ENCODE measurements around the gene DNASE1L2.

DNASE1L2 gene

GRCh38 chr16:2271848-2272461, 35.7 kb downstream of the DNASE1L2 start:
- no peak for DNase-seq

DNA sequence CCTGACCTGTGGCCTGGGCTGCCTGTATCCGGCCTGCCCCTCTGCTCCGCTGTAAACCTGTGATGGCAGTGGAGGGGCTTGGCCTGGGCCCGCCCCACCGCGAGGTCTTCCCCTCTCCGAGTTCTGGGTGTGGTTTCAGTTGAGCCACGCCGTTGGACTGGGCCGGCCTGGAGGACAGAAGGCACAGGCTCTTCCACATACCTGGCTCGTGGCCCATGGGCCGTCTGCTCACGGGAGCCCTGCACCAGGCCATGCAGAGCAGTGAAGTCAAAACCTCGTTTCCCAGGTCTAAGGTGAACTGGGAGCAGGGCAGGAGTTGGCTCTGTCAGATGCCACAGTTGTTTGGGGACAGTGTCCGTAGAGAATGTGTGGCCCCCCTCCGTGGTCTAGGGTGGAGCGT, 37.2 kb downstream of the DNASE1L2 start:
- DNase-seq, result no peak

GRCh38 chr16:2273931-2274330, 37.7 kb downstream of the DNASE1L2 start:
- no peak for DNase-seq

DNA sequence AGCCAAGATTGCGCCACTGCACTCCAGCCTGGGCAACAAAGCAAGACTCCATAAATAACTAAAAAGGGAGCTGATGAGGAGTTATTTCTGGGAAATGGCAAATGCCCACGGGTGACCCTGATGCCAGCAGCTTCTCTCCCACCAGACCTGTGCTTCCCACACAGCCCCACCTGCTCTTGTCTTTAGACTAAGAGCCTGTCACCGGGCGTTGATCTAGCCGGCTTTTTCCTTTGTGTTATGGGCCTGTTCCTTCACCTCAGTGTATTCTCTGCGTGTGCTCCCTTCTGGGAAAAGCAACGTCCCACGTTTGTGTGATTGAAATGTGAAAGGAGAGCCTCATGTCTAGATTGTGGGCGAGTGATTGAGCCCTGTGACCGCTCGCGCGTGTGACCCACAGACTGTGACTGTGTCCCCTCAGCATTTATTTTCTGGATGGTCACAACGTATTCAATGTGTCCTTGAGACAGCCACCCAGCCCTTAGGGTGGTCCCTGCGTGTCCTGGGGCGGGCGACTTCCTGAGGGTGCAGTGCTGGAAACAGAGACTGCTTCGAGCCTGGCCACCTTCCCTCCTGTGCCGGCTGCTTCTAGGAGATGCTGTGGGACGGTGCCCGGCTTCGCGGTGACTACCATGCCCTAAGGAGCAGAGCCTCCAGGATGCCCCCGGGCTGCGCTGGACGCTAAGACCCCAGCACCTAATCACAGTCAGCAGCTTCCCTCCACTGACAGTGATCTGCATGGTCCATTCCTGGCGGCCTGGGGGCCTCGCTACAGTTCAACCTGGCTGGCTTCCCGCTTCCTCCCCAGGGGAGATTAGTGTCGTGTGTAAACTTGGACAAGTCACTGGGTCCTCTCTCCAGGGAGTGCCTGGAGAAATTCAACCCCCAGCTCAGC, 39.5 kb downstream of the DNASE1L2 start:
- DNase-seq, result no peak

GRCh38 chr16:2276368-2277195, 40.3 kb downstream of the DNASE1L2 start:
- DNase-seq, result no peak

DNA sequence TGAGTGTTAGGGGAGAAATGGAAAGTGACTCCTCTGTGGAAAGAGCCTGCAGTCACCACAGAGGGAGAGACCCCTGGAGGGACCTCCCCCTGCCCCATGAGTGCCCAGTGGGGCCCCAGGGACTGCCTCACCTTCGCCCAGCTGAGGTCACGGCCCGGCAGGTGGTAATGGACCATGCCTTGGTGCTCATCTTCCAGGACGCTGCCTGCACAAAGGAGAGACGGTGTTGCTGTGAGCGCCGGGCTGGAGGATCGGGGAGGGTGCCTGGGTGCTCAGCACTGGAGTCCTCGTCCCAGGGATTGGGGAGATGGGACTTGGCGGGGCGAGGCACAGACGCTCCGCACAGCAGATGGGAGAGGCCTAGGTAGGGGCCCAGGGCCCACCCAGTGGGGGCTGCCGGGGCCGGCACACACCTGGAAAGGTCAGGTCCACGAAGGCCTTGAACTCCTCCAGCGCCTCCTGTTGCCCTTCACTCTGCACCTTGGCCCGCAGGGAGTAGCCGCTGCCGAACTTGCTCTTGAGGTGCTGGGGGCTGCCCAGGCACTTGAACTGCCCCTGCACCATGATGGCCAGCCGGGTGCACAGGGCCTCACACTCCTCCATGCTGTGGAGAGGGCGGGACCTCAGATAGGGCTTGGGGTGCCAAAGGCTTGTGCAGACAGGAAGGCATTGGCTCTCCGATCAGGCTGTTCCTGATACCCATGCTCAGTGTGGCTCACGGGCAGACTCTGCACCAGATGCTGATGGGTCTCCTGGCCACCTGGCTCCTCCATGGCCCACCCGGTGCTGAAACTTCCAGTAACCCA, 41.4 kb downstream of the DNASE1L2 start:
- DNase-seq, result no peak

- no peak for DNase-seq
These were observed 42.0 kb downstream of the DNASE1L2 start for GRCh38 chr16:2278272-2278608.

- no peak for DNase-seq
These were observed 42.9 kb downstream of the DNASE1L2 start for GRCh38 chr16:2278956-2279800.

DNA sequence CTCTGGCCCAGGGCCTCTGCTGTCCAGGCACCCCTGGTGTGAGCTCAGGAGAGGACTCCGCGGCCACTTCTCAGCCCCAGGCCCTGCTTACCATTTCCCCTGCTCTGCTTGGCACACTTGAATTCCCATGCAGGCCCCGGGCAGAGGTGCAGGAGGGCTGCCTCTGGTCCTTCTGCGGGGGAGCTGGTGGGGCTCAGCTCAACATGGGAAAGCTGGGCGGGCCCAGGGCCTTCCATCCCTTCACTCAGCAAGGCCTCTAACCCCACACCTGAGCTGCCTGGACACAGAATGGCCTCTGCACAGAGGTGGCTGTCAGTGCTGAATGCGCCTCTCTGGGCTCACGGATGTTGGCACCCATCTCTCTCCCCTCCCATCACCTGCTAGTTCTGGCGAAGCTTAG, 44.2 kb downstream of the DNASE1L2 start:
- DNase-seq, result no peak

- DNase-seq, result no peak
These were observed 44.8 kb downstream of the DNASE1L2 start for GRCh38 chr16:2280981-2281542.

- DNase-seq, result no peak
These were observed 46.0 kb downstream of the DNASE1L2 start for GRCh38 chr16:2282262-2282661.

- no peak for DNase-seq
These were observed 46.8 kb downstream of the DNASE1L2 start for GRCh38 chr16:2282866-2283555.

DNA sequence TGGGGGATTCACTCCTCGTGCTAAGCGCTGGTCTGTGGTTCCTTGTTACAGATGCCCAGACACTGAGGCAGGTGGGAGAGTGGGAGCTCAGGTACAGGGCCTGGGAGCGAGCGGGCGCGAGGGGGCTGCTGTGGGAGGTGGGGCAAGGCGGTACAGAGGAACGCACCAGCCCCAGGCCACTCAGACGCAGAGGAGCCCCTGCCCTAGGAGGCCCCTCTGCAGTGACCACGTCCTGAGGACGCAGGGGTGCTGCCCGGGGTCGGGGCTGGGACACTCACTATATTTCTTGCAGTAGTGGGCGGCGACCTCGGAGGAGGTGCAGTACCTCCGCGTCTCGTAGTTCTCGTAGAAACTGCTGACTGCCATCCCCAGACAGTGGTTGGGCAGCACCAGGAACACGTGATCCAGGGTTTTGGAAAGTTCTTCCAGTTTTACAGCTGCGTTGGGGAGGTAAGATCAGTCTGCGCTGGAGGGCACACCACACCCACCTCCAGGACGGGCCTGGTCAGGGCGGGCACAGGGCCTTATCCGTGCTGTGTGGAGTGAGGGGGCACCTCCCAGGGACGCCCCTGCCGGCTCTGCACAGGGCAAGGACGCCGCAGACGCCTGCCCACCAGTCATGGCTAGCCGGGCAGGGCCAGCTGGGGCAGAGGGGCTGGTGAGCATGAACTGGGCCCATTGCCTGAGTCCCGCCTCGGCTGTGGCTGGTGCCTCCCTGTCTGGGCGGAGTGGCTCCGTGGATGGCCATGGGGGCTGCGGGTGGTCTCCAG, 47.9 kb downstream of the DNASE1L2 start:
- DNase-seq, result no peak

DNA sequence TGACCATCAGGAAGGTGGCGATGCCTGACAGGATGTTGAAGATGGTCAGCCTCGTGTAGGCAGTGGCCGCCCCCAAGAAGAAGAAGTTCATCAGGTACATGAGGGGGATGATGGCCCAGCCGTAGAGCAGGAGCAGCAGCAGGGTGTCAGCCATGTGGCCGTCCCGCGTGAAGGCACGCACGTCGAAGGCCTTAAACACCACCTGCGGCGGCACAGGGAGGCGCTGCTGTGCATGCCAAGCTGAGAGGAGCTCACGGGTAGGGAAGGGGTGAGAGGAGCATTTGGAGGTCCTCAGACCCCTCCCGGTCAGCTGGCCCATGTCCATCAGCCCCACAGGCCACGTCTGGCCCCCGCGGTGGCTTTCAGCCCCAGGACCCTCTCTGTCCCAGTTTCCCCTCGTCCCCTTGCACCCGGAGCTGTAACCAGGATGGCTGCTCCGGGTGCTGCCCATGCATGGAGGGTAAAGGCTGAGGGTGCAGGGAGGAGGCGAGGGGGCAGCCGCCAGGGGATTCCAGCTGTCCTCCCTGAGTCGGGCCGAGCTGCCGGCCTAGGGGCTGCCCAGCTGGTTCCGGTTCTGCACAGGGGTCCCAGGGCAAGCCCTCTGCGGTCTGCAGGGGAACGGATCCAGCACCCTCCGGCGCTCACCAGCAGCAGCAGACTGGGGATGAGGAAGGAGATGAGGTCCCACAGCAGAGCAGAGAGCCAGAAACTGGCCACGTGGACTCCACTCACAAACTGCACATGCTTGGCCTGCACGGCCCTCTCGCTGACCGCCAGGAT, 48.7 kb downstream of the DNASE1L2 start:
- no peak for DNase-seq

DNA sequence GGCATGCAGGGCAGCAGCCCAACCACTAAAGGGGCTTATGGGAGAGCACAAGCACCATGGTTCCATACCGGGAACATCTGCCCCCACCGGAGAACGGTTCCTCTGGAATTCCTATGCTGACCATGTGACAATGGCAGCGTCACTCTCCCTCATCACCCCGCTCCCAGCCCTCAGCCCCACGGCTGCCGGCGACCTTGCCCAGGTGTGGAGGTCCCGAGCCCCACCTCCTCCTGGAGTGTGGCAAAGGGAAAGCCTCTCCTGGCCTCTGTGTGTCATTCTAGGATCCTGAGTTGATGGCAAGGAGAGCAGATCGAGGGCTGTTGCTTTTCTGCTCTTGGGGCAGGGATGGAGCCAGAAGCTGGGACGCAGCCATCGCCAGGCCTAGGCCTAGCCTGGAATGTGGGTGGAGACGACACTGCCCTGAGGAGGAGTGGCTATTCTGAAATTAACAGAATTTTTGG, 49.5 kb downstream of the DNASE1L2 start:
- no peak for DNase-seq

DNA sequence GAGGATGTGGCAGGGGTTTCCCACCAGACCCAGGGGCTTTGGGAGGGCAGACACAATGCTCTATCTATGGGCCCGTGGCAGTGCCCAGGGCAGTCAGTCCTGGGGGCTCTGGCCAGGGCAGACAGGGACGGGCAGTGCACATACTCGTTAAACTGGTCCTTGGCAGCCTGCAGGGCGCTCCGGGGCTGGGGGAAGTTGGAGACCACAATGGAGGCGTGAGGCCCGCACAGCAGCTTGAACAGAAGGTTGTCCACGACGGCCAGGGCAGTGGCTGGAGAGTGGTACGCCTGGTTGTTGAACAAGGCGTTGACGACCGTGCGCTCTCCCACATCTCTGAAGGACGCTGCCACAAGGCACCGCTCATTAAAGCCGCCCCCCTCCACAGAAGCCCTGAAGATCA, 50.3 kb downstream of the DNASE1L2 start:
- no peak for DNase-seq

DNA sequence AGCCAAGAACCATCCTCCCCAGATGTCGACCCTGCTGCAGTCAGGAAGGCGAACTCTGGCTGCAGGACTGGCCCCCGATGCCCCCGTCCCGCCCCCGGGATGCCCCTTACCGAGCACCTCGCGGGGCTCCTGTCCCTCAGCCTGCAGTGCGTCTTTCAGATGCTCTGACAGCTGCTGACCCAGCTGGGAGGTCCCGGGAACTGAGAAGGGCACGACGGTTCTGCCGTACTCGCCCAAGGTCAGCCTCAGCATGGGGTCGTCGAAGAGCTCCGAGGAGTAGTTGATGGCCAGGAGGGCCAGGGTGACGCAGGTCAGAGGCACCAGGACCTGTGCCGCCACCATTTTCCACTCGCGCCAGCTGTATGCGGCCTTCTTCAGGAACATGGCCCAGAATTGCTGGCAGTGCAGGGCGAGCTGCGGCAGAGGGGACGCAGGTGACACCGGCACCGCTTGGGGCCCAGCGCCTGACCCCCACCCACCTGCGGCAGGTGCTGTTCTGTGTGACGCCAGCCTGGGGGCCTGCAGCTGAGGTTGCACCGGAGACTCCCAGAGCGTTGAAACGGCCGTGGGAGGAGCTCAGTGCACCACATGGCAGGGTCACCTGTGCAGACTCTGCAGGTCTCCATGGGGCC, 51.8 kb downstream of the DNASE1L2 start:
- no peak for DNase-seq

Data from GOT3 (cell line).